GM12891 (cell line): ENCODE results near the gene ENTPD2.

Experiments
- PAX5 ChIP-seq: IDR thresholded peaks from 2 replicates; pipeline ENCODE4 v1.6.1; 2011; ENCODE audit warnings: low read length, moderate library complexity, mild to moderate bottlenecking; ENCODE audit not compliant: insufficient read depth, severe bottlenecking
- POLR2A ChIP-seq: IDR thresholded peaks from 2 replicates; pipeline ENCODE4 v1.6.1; 2011; ENCODE audit warnings: low read depth, low read length, control low read depth
- POLR2AphosphoS5 ChIP-seq: IDR thresholded peaks from 2 replicates; pipeline ENCODE4 v1.6.1; 2011; ENCODE audit warnings: low read depth, low read length, control low read depth
- POU2F2 ChIP-seq: IDR thresholded peaks from 2 replicates; pipeline ENCODE4 v1.6.1; 2011; ENCODE audit warnings: low read depth, mild to moderate bottlenecking, control low read depth, low read length, moderate library complexity
- SPI1 ChIP-seq: IDR thresholded peaks from 2 replicates; pipeline ENCODE4 v1.6.1; 2011; ENCODE audit warnings: low read depth, low read length, control low read depth
- TAF1 ChIP-seq: IDR thresholded peaks from 2 replicates; pipeline ENCODE4 v1.6.1; 2011; ENCODE audit warnings: low read depth, low read length, control low read depth

DNA sequence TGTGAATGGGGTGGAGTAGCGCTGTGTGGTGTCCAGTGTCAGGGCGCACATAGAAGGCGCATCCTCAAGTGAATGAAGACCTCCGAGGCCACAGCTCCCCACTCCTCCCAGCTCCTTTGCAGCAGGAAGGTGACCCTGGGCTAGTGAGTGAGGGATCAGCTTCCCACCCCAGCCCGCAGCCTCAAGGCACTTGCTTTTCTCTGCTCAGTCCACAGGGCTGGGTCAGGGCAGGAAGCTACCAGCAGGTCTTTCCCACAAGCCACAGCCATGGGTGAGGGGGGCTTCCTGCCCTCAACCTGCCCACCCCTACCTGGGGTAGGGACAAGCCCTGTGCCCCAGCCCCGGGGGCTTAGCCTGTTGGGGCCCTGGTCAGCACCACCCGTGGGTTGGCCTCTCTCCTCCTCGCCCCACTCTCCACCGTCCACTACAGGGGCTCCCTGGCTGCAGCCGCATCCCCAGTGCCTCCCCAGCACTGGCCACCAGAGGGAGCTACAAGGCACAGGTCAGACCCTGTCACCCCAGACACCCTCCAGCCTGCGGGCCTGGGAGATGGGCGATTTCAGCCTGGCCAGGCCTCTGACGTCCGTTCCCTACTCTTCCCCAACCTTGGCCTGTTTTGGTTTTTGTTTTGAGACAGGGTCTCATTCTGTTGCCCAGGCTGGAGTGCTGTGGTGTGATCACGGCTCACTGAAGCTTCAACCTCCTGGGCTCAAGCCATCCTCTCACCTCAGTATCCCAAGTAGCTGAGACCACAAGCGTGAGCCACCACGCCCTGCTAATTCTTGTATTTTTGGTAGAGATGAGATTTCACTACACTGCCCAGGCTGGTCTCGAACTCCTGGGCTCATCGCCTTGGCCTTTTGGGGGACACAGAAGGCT, 24.6 kb downstream of the ENTPD2 start:
- TF ChIP-seq POLR2A (no peak), TAF1 (no peak), POLR2AphosphoS5 (no peak), SPI1 (no peak), PAX5 (no peak), POU2F2 (no peak)
